RWPE1 (cell line): Measurements from ENCODE around the gene PVRIG.
"Not testable (repeated sequence)": the region's sequence is repeated elsewhere in the genome, so short reads cannot be mapped to it uniquely, and the experiment has no call there.

Experiments used
- CTCF ChIA-PET: fragments of 350-600 bp; sonication (Branson Sonifier 250); formaldehyde crosslinking; extraction: SDS; loops from one replicate; lab custom pipeline; 2021; lab: Yijun Ruan, JAX
- POLR2A ChIA-PET: fragments of 400-600 bp; formaldehyde crosslinking; extraction: SDS; loops from one replicate; lab custom pipeline; 2020; ENCODE audit warnings: antibody characterized with exemption; ENCODE audit not compliant: low non-redundant PET; lab: Yijun Ruan, JAX
- DNase-seq: peaks from one replicate; pipeline ENCODE4 v3.0.0; 2012; ENCODE audit warnings: low spot score
- H3K27ac ChIP-seq: fragments of 450-650 bp; 2 replicates; pipeline ENCODE4 v1.5.1; 2017
- TF ChIP-seq, protein P1 (sequence below): fragments of 450-650 bp; conservative IDR thresholded peaks from 2 replicates; pipeline ENCODE4 v1.5.1; 2017; ENCODE audit warnings: low read depth, mild to moderate bottlenecking

The PVRIG gene

DNA sequence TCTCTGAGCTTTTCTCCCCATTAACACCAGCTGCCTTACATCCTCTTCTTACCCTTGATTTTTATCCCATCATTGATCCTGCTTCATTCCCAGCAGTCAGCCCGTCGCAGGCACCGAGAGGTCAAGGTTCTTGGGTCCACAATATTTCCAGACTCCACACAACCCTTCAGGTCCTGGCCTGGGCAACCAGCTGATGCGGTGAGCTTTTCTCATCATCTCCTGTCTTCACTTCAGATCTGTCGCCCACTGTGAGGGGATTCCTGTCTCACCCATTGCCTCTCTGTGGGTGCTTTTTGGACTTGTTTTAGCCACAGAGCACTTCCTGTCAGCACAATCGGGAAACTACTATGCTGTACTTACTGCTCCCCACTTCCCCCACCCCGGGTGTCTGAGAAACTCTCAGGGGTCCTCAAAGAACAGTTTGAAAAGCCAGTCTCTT, 8.4 kb upstream of the PVRIG start:
- POLR2A ChIA-PET = no interaction called here
- TF ChIP-seq, protein P1, sequence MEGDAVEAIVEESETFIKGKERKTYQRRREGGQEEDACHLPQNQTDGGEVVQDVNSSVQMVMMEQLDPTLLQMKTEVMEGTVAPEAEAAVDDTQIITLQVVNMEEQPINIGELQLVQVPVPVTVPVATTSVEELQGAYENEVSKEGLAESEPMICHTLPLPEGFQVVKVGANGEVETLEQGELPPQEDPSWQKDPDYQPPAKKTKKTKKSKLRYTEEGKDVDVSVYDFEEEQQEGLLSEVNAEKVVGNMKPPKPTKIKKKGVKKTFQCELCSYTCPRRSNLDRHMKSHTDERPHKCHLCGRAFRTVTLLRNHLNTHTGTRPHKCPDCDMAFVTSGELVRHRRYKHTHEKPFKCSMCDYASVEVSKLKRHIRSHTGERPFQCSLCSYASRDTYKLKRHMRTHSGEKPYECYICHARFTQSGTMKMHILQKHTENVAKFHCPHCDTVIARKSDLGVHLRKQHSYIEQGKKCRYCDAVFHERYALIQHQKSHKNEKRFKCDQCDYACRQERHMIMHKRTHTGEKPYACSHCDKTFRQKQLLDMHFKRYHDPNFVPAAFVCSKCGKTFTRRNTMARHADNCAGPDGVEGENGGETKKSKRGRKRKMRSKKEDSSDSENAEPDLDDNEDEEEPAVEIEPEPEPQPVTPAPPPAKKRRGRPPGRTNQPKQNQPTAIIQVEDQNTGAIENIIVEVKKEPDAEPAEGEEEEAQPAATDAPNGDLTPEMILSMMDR = no peak
- DNase-seq = no peak
- CTCF ChIA-PET = interaction anchor here (1.1 kb wide), 1 partner anchor 78 kb away, joined by 3 read pairs; no protein-coding TSS in a partner anchor
- H3K27ac ChIP-seq = no peak overlapping the region

DNA sequence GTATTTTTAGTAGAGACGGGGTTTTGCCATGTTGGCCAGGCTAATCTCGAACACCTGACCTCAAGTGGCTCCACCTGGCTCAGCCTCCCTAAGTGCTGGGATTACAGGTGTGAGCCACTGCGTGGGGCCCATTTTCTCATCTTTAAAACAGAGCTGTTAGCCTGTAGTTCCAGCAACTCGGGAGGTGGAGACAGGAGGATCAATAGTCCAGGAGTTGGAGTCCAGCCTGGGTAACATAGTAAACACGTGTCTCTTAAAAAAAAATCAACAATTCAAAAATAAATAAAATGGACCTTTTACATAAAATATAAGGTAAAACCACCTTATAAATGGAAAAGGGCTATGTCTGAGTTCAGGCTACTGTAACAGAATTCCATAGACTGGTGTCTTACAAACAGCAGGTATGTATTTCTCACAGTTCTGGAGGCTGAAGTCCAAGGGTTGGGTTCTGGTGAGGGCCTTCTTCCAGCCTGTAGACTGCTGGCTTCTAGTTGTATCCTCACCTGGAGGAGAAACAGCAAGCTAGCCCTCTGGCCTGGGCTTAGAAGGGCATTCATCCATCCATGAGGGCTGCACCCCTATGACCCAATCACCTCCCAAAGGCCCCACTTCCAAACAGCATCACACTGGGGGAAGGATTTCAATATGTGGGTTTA, 7.0 kb upstream of the PVRIG start:
- CTCF ChIA-PET = no interaction called here
- POLR2A ChIA-PET = no interaction called here
- H3K27ac ChIP-seq = no peak overlapping the region
- DNase-seq = no peak
- TF ChIP-seq, protein P1 = no peak

DNA sequence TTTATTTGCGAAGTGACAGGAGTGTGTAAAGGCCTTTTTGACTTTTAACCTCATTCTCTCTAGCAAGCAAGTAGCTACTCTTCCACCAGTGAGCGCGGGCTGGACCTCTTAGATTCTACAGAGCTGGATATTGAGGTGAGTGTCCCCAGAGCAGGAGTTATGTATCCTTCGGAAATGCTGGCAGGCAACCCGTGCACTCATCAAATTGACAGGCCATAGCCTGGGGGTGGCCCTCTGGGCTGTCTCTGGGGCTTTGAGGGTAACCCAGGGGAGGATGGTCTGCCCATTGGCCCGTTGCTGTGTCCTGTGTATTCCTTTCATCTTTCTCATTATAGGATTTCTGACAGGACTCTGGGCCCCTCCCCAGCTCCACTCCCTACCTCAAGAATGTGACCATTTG, 6.1 kb upstream of the PVRIG start:
- CTCF ChIA-PET = no interaction called here
- no peak for DNase-seq
- POLR2A ChIA-PET = no interaction called here
- TF ChIP-seq, protein P1 = no peak
- H3K27ac ChIP-seq = no peak overlapping the region

DNA sequence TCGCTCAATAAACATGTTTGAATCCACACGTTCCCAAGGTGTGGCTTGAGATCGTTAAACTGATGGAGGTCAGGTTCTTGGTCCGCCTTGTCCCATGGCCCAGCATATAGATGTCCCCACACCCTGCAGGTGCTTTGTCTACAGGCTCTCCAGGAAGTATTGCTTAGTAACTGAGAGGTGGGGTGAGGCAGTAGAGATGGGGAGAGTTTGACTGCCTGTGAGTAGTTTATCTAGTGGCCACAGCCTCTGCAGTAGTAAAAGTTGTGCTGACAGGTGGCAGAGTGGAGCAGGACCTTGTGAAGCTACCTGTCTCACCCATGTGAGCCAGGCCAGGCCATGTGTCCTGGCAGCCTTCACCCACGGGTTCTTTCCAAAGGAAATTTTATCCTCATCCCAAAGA, 5.4 kb upstream of the PVRIG start:
- POLR2A ChIA-PET, CTCF ChIA-PET, H3K27ac ChIP-seq, DNase-seq: not testable (repeated sequence)

DNA sequence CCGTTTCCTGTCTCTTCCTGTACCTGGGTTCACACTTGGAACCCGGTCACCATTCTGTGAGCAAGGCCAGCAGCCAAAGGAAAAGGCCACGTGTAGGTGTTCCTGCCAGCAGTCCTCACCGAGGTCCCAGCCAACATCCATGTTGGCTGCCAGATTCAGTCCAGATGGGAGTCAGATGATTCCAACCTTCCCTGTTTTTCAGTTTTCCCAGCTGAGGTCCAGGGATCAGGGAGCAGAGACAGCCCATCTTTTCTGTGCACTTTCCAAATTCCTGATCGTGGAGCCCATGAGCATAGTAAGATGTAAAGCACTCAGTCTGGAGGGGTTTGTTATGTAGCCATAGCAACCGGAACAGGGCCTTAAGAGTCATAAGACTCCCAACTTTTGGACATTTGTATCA, 3.9 kb upstream of the PVRIG start:
- POLR2A ChIA-PET = interaction anchor here (0.5 kb wide), 1 partner anchor 215 kb away, joined by 3 read pairs; no protein-coding TSS in a partner anchor
- no peak overlapping the region for H3K27ac ChIP-seq
- no peak for DNase-seq
- TF ChIP-seq, protein P1 = no peak
- CTCF ChIA-PET = interaction anchor here (0.7 kb wide), 1 partner anchor 390 kb away, joined by 5 read pairs; no protein-coding TSS in a partner anchor

DNA sequence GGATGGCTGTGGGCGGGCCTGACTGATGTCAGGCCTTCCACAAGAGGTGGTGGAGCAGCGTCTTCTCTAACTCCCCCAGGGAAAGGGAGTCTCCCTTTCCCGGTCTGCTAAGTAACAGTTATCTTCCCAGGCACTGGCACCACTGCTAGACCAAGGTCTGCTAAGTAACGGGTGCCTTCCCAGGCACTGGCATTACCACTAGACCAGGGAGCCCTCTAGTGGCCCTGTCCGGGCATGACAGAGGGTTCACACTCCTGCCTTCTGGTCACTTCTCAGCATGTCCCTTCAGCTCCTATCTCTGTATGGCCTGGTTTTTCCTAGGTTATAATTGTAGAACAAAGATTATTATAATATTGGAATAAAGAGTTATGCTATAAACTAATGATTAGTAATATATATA, 1.8 kb upstream of the PVRIG start:
- CTCF ChIA-PET = interaction anchor here (1.0 to 1.9 kb wide), 3 partner anchors 15 to 86 kb away, joined by 4 to 5 read pairs (median 4); no protein-coding TSS in a partner anchor
- H3K27ac ChIP-seq, POLR2A ChIA-PET, DNase-seq: not testable (repeated sequence)
- TF ChIP-seq, protein P1 = peak; percentile 57

DNA sequence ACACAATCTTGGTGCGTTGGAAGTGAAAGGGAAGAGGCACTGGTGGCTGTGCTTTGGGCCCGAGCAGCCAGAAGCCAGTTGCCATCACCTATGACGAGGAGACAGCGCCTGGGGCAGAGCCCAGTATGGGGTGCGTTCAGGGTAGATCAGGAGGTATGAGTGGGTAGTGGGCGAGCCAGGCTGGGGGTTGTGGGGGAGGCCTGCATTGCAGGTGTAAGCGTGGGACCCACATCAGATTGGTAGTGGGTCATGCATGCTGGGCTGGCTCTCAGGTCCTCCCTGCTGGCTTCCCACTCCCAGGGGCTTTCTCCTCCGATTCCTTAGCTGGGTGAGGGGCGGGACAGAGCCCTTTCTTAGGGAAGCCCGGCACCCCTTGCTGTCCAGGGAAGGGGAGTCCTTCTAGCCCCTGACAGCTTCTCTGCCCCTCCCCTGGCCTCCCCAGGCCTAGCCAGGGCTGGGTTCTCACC, 445 bp upstream of the PVRIG start:
- ChIA-PET CTCF (interaction anchor here (0.5 to 0.6 kb wide), 3 partner anchors 53 to 231 kb away, joined by 3 to 5 read pairs (median 4); no protein-coding TSS in a partner anchor), POLR2A (no interaction called here)
- TF ChIP-seq, protein P1 = no peak
- DNase-seq = no peak
- H3K27ac ChIP-seq = no peak overlapping the region
